Epithelial cell of proximal tubule (primary cell): ENCODE results near the gene HSD17B11. TPM values are rescaled to one million over a fixed set of nuclear protein-coding genes. Genes with fewer than 3 reads are reported as not detected.
A peak's percentile ranks its signal among the peaks of the same experiment; 100 is the strongest.
"Not testable (repeated sequence)": the region's sequence is repeated elsewhere in the genome, so short reads cannot be mapped to it uniquely, and the experiment has no call there.

ENCODE experiments used
- DNase-seq: peaks from one replicate; pipeline ENCODE4 v3.0.0-alpha.2; 2011; ENCODE audit warnings: low read depth
- H3K4me3 ChIP-seq: 2 replicates; pipeline ENCODE4 v1.5.1; 2011; ENCODE audit warnings: low read depth, mild to moderate bottlenecking, low read length
- total RNA-seq: library from RNA; depleted of rRNA; stranded (reverse); fragments of >200 nt; gene quantifications from 2 replicates; pipeline ENCODE4 v1.2.3, GENCODE V29; 2015
- TF ChIP-seq, protein P1 (sequence below): conservative IDR thresholded peaks from 2 replicates; pipeline ENCODE4 v1.5.1; 2012; ENCODE audit warnings: low read depth, mild to moderate bottlenecking, low read length

HSD17B11 gene
- total RNA-seq, 1 donor from 2014 or later: 19.4 TPM

DNA sequence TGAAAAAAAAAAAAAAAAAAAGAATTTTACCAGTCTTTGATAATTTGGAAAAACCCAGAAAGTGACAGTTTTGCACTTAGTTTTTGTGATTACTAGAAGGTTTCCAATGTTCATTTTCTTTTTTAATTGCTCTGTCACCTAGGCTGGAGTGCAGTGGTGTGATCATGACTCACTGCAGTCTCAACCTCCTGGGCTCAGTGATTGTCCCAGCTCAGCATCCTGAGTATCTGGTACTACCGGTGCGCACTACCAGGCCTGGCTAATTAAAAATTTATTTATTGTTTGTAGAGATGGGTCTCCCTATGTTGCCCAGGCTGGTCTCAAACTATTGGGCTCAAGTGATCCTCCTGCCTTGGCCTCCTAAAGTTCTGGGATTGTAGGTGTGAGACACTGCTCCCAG lies 34.7 kb upstream of the HSD17B11 start:
- H3K4me3 ChIP-seq: no peak overlapping the region
- TF ChIP-seq, protein P1, sequence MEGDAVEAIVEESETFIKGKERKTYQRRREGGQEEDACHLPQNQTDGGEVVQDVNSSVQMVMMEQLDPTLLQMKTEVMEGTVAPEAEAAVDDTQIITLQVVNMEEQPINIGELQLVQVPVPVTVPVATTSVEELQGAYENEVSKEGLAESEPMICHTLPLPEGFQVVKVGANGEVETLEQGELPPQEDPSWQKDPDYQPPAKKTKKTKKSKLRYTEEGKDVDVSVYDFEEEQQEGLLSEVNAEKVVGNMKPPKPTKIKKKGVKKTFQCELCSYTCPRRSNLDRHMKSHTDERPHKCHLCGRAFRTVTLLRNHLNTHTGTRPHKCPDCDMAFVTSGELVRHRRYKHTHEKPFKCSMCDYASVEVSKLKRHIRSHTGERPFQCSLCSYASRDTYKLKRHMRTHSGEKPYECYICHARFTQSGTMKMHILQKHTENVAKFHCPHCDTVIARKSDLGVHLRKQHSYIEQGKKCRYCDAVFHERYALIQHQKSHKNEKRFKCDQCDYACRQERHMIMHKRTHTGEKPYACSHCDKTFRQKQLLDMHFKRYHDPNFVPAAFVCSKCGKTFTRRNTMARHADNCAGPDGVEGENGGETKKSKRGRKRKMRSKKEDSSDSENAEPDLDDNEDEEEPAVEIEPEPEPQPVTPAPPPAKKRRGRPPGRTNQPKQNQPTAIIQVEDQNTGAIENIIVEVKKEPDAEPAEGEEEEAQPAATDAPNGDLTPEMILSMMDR: no peak
- no peak for DNase-seq

DNA sequence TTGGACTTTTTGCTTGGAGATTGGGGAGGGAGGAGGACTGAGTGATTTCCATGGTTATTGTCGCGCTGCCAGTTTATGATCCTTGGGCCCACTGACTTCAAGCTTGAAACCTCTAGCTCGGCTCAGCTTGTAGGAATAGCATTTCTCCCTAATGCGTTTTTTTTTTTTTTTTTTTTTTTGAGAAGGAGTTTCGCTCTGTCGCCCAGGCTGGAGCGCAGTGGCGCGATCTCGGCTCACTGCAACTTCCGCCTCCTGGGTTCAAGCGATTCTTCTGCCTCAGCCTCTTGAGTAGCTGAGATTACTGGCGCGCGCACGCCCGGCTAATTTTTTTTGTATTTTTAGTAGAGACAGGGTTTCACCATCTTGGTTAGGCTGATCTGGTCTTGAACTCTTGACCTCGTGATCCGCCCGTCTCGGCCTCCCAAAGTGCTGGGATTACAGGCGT lies 33.1 kb upstream of the HSD17B11 start:
- peak overlapping the region; percentile 97 for H3K4me3 ChIP-seq

DNA sequence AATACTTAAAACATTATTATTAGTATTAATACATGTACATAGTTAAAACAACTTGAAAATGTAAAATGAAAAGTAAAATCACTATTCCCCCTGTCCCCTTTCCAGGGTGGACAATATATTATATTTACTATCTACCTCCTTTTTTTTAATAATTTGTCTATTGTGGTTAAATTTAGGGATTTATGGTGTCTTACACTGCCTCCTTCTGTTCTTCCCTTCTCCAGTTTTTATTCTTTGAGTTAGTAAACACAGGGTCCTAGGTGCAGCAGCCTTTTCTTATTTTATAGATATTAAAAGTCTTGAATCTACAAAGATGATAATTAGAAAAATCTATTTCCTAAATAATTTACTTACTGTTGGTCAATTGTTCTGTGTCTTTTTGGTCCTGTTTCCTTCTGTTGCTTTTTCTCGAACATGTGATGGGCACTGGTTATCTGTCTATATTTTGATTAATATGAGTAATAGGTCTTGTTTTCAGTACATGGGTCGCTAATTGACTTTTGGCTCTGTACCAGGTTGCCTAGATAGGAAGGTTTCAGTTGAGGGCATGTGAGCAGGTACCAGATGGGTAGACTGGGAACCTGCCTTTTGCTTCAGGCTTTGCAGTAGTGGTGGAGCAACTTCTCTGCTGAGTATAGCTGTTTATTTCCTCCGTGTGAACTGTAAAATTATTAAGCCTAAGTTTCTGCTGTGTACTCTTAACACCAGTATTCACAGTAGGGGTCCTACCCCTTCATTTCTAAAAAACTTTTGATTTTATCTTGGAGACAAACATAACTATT lies 32.5 kb upstream of the HSD17B11 start:
- TF ChIP-seq, protein P1: no peak
- peak overlapping the region; percentile 97 for H3K4me3 ChIP-seq
- DNase-seq: no peak

More for the DNA sequence above, 33.1 kb upstream of the HSD17B11 start:
- DNase-seq: not testable (repeated sequence)

DNA sequence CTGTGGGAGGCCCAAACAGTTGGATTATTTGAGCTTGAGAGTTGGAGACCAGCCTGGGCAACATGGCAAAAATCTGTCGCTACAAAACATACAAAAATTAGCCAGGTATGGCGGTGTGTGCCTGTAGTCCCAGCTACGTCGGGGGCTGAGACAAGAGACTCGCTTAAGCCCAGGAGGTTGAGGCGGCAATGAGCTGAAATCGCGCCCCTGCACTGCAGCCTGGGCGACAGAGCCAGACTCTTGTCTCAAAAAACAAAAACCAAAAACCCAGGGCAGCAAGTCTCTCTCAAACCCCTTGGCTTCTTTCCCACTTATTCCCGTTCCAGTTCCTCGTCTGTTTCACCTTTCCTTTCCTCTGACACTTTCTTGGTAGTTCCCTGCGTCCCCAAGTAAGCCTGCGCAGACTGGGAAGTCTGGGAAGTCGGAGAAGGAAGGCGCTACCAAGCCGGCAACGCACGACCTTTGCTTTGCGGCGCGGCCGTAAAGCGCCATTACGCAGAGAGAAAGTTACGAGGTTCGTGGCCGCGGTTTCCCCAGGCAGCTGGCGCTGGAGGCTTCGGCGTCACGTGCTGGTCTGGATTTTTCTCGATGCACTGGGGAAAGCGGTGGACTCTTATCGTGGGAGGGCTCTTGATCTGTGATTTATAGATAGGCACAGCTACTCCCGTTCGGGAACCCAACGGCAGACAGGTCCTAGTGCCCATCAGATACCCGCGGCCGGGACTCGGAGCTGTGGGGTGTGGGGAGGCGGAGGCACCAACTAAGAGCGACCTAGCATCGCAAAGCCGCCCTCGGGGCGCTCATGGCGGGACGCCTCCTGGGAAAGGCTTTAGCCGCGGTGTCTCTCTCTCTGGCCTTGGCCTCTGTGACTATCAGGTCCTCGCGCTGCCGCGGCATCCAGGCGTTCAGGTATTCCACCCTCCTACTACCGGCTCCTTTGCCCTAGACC lies 31.4 kb upstream of the HSD17B11 start, which contains the start of gene NUDT9:
TSS of gene NUDT9 (plus strand) at position 470 of the 949 bp plus-strand sequence. CDS start at position 803, 333 bp downstream.
- H3K4me3 ChIP-seq: peak within 1 kb of the TSS; percentile 97
- peak; percentile 82 for DNase-seq
- TF ChIP-seq, protein P1: no peak

DNA sequence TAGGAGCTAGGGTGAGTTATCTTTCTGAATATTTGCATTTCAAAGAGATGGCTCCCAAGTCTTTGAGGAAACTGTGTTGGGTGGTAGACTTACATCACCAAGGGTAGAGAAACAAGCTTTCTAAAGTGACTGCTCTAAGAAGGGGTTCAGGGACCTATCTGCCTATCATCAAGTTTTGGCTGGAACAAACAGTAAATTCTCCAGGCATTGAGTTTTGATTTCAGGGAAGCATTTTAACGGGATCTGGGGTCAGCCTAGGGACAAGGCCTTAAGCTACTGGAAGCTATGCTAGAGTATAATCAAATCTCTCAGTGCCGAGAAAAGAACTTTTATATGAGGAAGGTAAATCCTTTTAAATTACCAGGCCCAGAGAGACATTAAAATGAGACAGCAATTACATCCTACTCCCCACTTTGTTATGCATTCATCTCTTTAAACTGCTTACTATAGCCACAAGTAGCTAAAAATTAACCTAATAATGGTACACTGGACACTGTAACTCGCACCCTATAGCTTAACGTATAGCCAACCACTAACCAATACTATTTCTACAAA lies 29.4 kb upstream of the HSD17B11 start:
- DNase-seq: no peak
- H3K4me3 ChIP-seq: no peak overlapping the region
- TF ChIP-seq, protein P1: no peak

DNA sequence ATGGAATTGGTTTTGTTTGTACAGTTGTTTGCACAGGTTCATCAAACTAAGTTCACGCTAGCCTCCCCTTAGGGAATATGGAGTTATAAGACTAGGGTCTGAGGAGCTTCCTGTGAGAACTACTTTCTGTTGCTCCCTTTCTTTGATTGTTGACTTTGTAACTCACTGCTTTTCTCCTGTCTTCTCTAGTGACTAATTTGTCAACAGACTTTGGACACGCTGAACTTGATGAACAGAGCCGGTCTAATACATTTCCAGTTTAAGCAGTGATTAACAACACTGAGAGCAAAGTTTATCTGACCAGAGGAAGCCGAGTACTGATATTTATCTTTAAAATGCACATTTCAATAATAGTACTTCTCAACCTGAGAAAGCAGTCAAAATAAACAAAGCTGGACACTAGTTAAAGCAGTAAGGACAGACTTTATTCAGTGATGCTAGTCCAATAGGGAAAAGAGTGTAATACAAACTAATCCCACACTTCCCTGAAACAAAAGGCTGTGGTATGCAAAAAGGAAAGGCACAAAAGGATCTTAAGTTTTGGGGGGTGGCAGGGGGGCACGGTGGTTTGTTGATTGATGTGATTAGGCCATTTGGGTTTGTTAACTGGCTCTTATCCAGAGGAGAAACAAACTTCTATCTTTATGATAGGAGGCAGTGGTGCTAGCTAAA lies 28.7 kb upstream of the HSD17B11 start:
- H3K4me3 ChIP-seq: no peak overlapping the region
- no peak for DNase-seq
- TF ChIP-seq, protein P1: no peak

DNA sequence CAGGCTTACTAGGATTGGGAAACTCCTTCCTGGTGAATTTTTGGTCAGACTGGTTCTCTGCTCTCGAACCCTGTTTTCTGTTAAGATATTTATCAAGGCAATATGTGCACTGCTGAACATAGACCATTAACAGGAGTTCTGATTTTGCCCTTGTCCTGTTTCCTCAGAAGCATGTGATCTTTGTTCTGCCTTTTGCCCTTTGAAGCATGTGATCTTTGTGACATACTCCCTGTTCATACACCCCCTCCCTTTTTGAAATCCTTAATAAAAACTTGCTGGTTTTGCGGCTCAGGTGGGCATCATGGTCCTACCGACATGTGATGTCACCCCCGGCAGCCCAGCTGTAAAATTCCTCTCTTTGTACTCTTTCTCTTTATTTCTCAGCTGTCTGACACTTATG lies 27.4 kb upstream of the HSD17B11 start:
- not testable (repeated sequence) for DNase-seq, H3K4me3 ChIP-seq
